GM18861 (cell line): ENCODE results near the gene ADH7.
A peak's percentile ranks its signal among the peaks of the same experiment; 100 is the strongest.
"Not testable (repeated sequence)": the region's sequence is repeated elsewhere in the genome, so short reads cannot be mapped to it uniquely, and the experiment has no call there.

Experiments used
- ATAC-seq: cut with Tn5 transposase; IDR thresholded peaks from one replicate; pipeline ENCODE4 v1.9.1; 2021; ENCODE audit not compliant: unreplicated experiment

The ADH7 gene

GRCh38 chr4:99382745-99383360, 52.3 kb downstream of the ADH7 start:
- ATAC-seq = no peak

DNA sequence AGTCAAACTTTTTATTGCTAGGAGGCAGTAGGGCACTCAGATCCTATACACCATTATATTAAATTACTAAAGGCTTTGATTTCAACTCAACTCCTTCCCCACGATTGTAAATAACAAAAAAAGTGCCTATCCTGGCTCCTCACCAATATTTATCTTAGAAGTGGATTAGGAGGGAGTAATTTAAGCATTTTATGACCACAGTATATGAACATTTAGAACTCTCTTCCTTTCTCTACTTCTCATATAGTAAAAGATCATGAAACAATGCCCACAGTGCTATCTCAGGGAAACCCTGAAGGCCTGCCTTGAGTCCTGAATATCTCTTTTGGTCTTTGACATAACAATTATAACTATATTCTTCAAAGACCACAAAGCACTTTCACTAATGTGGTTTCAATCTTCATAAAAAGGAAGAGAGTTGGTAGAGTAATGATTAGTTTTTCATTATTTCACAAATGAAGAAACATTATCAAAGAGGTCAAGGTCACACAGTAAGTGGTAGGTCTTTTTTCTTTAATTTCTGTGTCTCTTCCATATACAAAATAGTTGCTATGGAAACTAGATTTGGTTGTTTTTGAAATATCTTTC, 53.5 kb downstream of the ADH7 start:
- peak; percentile 68 for ATAC-seq

GRCh38 chr4:99379571-99379970, 55.6 kb downstream of the ADH7 start:
- no peak for ATAC-seq

GRCh38 chr4:99378876-99379275, 56.3 kb downstream of the ADH7 start:
- no peak for ATAC-seq

GRCh38 chr4:99377341-99377740, 57.8 kb downstream of the ADH7 start:
- not testable (repeated sequence) for ATAC-seq

- ATAC-seq = not testable (repeated sequence)
These were observed 62.7 kb downstream of the ADH7 start for GRCh38 chr4:99372464-99372863.

DNA sequence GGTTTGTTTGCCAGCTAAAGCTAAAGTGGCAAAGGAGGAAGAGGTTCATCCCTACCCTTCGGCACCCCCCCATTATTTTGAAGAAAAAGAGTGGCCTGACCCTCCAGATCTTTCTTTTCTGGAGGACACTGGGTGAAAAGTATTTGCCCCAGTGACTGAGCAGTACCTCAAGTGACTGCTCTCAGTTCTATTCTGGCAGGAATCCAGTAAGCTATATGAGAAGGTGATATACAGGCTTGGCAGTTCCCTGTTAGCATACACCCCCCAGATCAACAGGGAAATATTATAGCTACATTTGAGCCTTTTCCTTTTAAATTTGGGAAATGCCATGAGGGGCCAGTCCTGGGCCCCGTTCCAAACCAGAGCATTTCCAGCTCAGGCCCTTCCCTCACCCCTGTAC, 67.3 kb downstream of the ADH7 start:
- not testable (repeated sequence) for ATAC-seq

DNA sequence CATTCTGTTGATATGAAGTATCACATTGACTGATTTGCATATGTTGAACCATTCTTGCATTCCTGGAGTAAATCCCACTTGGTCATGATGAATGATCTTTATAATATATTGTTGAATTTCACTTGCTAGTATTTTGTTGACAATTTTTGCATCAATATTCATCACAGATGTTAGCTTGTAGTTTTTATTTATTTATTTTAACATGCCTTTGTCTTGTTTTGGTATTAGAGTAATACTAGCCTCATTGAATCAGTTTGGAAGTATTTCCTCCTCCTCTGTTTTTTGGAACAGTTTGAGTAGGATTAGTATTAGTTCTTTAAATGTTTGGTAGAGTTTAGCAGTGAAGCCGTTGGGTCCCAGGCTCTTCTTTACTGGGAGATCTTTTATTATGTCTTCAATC, 68.7 kb downstream of the ADH7 start:
- no peak for ATAC-seq

DNA sequence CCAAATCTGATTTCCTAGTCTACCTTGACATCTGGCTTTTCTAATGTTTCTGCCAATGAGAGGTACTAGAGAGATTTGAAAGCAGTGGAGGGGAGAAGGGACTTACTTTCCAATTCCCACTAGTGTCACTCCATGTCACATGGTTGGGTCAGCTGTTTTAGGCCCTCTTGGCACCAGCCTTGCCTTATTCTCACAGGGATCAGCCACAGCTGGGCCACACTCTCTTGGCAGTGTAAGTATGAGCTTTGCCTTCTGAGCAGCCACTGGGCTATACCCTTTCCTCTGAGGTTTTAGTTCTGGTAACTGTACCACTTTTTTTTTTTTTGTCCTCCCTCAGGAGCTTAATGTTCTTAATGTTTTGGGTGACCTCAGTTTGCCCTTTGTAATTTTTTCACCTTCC, 72.4 kb downstream of the ADH7 start:
- no peak for ATAC-seq
